ENCODE data around the gene BTF3. TPM values are rescaled to one million over a fixed set of nuclear protein-coding genes. Genes with fewer than 3 reads are reported as not detected.

BTF3 gene
- total RNA-seq, 3 donors from 2014 or later (not counting 1 experiment from before 2014, with no cell fraction given), result 364 to 423 (median 391) TPM

DNA sequence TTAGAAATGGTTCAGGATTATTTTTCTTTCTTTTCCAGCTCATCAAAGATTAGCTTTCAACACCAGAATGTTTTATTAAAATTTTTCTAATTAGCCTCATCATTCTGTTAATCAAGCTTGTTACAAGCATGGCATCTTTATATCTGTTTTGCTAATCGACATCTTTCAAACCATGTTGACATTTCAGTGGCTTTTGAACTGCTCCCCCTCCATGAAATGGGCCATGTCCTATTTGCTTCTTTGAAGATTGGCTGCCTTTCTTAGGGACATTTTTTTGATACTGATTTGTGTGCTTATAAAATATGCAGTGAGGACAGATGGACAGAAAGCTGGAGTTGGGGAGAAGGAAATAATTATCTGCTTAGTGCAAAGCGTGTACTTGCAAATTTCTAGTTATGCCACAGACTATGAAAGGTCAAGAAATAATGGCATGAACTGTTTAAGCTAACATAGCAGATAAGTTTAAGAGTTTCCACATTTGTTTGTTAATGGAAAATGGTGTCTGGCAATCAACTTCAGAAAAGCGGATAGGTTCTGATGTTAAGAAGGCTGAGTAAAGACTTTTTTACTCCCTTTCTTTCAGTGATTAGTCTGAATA lies 27.5 kb downstream of the BTF3 start:
- no peak overlapping the region for H3K4me3 Mint-ChIP-seq
- 93% methylated on average over 3 of the region's 3 CpGs for whole genome bisulfite sequencing (ENCODE audit: insufficient coverage)
- DNase-seq, result no peak
- Histone ChIP-seq H3K4me1 (ENCODE audit: control insufficient read depth, insufficient read depth, low read length) (no peaks in the 10 kb centered on the region), H3K27ac (ENCODE audit: low read length) (no peak overlapping the region), H3K27me3 (ENCODE audit: control insufficient read depth, insufficient read depth, low read length) (peaks cover 2% of the 10 kb centered on the region), H3K36me3 (ENCODE audit: control insufficient read depth, insufficient read depth, low read length) (no peaks in the 10 kb centered on the region), H3K4me3 (ENCODE audit: low read length) (no peak overlapping the region), H3K9me3 (ENCODE audit: control insufficient read depth, insufficient read depth, low read length) (no peaks in the 10 kb centered on the region)
- TF ChIP-seq, protein P1, sequence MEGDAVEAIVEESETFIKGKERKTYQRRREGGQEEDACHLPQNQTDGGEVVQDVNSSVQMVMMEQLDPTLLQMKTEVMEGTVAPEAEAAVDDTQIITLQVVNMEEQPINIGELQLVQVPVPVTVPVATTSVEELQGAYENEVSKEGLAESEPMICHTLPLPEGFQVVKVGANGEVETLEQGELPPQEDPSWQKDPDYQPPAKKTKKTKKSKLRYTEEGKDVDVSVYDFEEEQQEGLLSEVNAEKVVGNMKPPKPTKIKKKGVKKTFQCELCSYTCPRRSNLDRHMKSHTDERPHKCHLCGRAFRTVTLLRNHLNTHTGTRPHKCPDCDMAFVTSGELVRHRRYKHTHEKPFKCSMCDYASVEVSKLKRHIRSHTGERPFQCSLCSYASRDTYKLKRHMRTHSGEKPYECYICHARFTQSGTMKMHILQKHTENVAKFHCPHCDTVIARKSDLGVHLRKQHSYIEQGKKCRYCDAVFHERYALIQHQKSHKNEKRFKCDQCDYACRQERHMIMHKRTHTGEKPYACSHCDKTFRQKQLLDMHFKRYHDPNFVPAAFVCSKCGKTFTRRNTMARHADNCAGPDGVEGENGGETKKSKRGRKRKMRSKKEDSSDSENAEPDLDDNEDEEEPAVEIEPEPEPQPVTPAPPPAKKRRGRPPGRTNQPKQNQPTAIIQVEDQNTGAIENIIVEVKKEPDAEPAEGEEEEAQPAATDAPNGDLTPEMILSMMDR (IDR thresholded peaks at IDR 0.05), result no peak
- no peaks in the 10 kb centered on the region for H3K4me1 Mint-ChIP-seq
- H3K36me3 Mint-ChIP-seq, result no peaks in the 10 kb centered on the region
- H3K27me3 Mint-ChIP-seq (ENCODE audit: low read depth in 2 of 2), result peaks cover 8 to 9% of the 10 kb centered on the region in 2 donors
- no peak for ATAC-seq
- H3K27ac Mint-ChIP-seq, result no peak overlapping the region
- H3K9me3 Mint-ChIP-seq, result no peaks in the 10 kb centered on the region
- intact Hi-C loops (cut with micrococcal nuclease), result no loop called here

DNA sequence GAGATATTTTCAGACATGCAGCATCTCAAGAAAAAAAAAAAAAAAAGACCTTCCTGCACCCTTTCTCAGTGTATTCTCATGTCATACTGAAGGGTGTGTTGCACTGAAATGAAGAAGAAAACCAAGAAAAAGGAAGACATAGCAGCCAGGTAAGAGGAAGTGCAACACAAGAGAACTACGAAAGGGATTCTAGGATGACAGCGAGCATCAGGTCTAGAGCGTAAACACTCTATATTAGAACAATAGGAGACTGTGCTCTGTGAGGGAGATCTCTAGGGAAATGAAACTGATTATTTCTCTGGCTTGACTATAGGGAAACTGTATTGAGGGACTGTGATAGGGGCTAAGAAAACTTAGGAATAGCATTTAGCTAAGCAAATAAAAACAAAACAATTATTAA lies 30.0 kb downstream of the BTF3 start:
- Histone ChIP-seq H3K36me3 (ENCODE audit: control insufficient read depth, insufficient read depth, low read length) (no peaks in the 10 kb centered on the region), H3K4me1 (ENCODE audit: control insufficient read depth, insufficient read depth, low read length) (no peaks in the 10 kb centered on the region), H3K4me3 (ENCODE audit: low read length) (no peak overlapping the region), H3K27ac (ENCODE audit: low read length) (no peak overlapping the region), H3K9me3 (ENCODE audit: control insufficient read depth, insufficient read depth, low read length) (no peaks in the 10 kb centered on the region), H3K27me3 (ENCODE audit: control insufficient read depth, insufficient read depth, low read length) (peaks cover 2% of the 10 kb centered on the region)
- H3K4me3 Mint-ChIP-seq, result no peak overlapping the region
- ATAC-seq (no peak), DNase-seq (no peak)
- TF ChIP-seq, protein P1 (IDR thresholded peaks at IDR 0.05), result no peak
- no peaks in the 10 kb centered on the region for H3K36me3 Mint-ChIP-seq
- intact Hi-C loops (cut with micrococcal nuclease), result no loop called here
- WGBS (ENCODE audit: insufficient coverage), result no CpG with 5 or more reads among the region's 3 CpGs
- no peaks in the 10 kb centered on the region for H3K9me3 Mint-ChIP-seq
- H3K4me1 Mint-ChIP-seq, result no peaks in the 10 kb centered on the region
- no peak overlapping the region for H3K27ac Mint-ChIP-seq
- peaks cover 16 to 23% of the 10 kb centered on the region in 2 donors for H3K27me3 Mint-ChIP-seq (ENCODE audit: low read depth in 2 of 2)

DNA sequence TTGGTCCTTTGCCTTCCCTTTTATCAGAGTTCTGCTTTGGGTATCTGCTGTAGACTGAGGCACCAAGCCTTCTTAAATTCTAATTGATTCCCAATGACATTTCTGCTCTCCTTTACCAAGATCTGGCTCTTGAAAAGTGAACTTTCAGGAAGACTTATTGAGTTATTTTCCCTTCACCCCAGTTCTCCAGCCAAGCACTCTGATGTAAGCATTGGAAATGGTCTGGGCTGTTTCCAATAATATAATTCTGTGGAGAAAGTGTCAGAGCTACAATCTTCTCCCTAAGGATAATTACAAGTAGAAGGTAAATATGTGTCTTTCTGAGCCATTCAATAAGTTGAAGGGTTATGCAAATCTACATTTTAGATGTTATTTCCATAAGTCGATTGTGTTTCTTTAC lies 30.8 kb downstream of the BTF3 start:
- Histone ChIP-seq H3K36me3 (ENCODE audit: control insufficient read depth, insufficient read depth, low read length) (no peaks in the 10 kb centered on the region), H3K9me3 (ENCODE audit: control insufficient read depth, insufficient read depth, low read length) (no peaks in the 10 kb centered on the region), H3K4me3 (ENCODE audit: low read length) (no peak overlapping the region), H3K27me3 (ENCODE audit: control insufficient read depth, insufficient read depth, low read length) (peaks cover 2% of the 10 kb centered on the region), H3K4me1 (ENCODE audit: control insufficient read depth, insufficient read depth, low read length) (no peaks in the 10 kb centered on the region), H3K27ac (ENCODE audit: low read length) (no peak overlapping the region)
- TF ChIP-seq, protein P1 (IDR thresholded peaks at IDR 0.05), result no peak
- no peaks in the 10 kb centered on the region for H3K36me3 Mint-ChIP-seq
- ATAC-seq (no peak), DNase-seq (no peak)
- H3K4me1 Mint-ChIP-seq, result no peaks in the 10 kb centered on the region
- intact Hi-C loops (cut with micrococcal nuclease), result no loop called here
- WGBS (ENCODE audit: insufficient coverage), result no CpG with 5 or more reads among the region's 1 CpG
- no peak overlapping the region for H3K27ac Mint-ChIP-seq
- H3K4me3 Mint-ChIP-seq, result no peak overlapping the region
- no peaks in the 10 kb centered on the region for H3K9me3 Mint-ChIP-seq
- peaks cover 22 to 30% of the 10 kb centered on the region in 2 donors for H3K27me3 Mint-ChIP-seq (ENCODE audit: low read depth in 2 of 2)

DNA sequence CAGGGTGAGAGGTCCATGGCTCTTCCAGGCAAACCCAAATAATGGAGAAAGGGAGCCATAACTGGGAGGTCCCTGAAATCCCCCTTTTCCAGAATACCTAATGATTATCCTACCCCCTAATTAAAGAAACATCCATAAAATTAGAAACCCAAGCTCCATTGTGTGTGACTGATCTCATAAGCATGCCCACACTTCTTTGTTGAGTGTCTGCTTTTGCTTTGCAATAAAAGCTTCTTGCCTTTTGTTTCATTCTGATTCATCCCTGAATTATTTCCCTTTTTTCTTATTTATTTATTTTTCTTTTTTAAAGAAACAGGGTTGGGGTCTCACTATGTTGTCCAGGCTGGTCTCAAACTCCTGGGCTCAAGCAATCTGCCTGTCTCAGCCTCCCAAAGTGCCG lies 33.1 kb downstream of the BTF3 start:
- Histone ChIP-seq H3K27me3 (ENCODE audit: control insufficient read depth, insufficient read depth, low read length) (peaks cover 2% of the 10 kb centered on the region), H3K27ac (ENCODE audit: low read length) (no peak overlapping the region), H3K9me3 (ENCODE audit: control insufficient read depth, insufficient read depth, low read length) (no peaks in the 10 kb centered on the region), H3K36me3 (ENCODE audit: control insufficient read depth, insufficient read depth, low read length) (no peaks in the 10 kb centered on the region), H3K4me3 (ENCODE audit: low read length) (no peak overlapping the region), H3K4me1 (ENCODE audit: control insufficient read depth, insufficient read depth, low read length) (no peaks in the 10 kb centered on the region)
- Mint-ChIP-seq H3K27me3 (ENCODE audit: low read depth in 2 of 2) (peaks cover 30 to 43% of the 10 kb centered on the region in 2 donors), H3K27ac (no peak overlapping the region), H3K4me1 (no peaks in the 10 kb centered on the region), H3K9me3 (no peaks in the 10 kb centered on the region), H3K36me3 (no peaks in the 10 kb centered on the region), H3K4me3 (no peak overlapping the region)
- ATAC-seq (no peak), DNase-seq (no peak)
- WGBS (ENCODE audit: insufficient coverage), result 91% methylated on average over 1 of the region's 1 CpG
- intact Hi-C loops (cut with micrococcal nuclease), result no loop called here
- TF ChIP-seq, protein P1 (IDR thresholded peaks at IDR 0.05), result no peak

Measured in natural killer cell (primary cell).